ENCODE measurements around the gene NFX1. TPM values are rescaled to one million over a fixed set of nuclear protein-coding genes. Genes with fewer than 3 reads are reported as not detected.
"Not testable (repeated sequence)": the region's sequence is repeated elsewhere in the genome, so short reads cannot be mapped to it uniquely, and the experiment has no call there.

The NFX1 gene
- total and polyA plus RNA-seq, 3 donors from 2014 or later, result 30.0 to 48.6 (median 46.7) TPM

DNA sequence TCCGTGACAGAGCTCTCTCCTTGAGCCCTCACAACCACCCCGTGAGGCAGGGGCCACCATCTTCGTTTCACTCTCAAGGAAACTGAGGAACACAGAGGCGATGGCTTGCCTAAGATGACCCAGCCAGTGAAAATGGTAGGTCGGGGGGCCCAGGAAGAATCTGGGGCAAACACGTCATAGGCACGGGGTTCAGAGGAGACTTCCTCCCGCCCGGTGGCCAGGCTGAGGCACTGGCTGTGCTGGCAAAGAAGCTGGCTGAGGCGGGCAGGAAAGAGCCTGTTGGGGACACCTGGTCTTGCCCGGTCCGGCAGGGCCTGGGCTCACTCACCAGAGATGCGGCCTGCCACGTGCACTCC lies 96.3 kb downstream of the NFX1 start:
- intact Hi-C loops (cut with DNase I; ENCODE audit: low total_unique reads); H3K9me3 ChIP-seq; H3K4me3 ChIP-seq; H3K36me3 ChIP-seq (ENCODE audit: low read depth, missing control alignments); H3K27me3 ChIP-seq; DNase-seq; H3K27ac ChIP-seq: not testable (repeated sequence)
- 98 to 100% methylated on average over 6 to 14 of the region's 14 CpGs for WGBS, 2 donors
- H3K4me1 ChIP-seq, result peaks cover 12% of the 10 kb centered on the region

DNA sequence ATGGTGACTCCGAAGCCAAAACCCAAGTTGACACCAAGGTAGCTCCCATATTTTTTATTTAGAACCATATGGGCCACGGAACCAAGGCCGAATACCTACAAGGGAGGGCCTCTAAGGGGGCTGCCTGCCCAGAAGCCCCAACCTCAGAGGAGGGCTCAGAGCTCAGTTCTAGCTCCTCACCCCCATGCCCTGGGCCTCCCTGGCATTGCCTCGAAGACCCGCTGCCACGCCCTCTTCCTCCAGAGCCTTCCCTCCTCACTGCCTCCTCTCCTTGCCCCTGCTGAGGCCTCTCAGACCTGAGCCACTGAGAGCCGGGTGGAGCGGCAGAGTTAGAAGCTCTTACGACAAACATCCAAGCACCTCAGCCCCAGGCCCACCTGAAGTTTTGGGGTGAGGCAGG lies 96.7 kb downstream of the NFX1 start:
- H3K36me3 ChIP-seq (ENCODE audit: low read depth, missing control alignments), result not testable (repeated sequence)

DNA sequence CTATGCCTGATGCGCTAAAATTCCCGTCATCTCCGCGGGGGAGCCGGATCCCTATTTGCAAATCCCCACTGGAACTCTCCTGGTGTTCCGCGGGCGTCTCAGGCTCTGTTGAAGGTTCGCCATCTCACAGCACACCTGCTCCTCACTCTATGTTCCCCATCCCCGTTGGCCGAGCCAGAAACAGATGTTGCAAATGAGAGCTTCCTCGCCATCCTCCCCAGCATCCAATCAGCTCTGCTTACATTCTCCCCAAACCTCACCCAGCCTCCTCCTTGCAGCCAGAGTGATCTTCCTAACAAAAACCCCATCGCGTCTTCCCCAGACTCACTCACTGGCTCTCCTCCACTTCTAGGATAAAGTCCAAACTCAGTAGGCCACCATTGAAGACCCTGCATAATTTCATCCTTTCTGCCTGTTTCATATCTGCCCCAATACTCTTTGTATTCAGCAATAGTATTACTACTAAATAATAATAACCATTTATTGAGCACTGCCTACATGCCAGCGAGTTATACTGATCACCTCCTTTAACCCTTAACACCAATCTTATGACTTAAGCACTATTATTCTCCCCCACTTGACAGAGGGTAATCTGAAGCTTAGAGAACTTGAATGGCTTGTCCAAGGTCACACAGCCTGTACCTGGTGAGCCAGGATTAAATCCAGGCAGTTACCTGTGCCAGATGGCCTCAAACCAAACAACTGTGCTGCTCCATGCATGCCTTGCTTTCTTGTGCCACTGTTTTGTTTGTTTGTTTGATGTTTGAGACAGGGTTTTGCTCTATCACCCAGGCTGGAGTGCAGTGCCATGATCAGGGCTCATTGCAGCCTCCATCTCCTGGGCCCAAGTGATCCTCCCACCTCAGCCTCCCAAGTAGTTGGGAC lies 98.0 kb downstream of the NFX1 start:
- intact Hi-C loops (cut with DNase I; ENCODE audit: low total_unique reads), result no loop called here
- DNase-seq, result no peak
- Histone ChIP-seq H3K27me3 (no peaks in the 10 kb centered on the region), H3K9me3 (no peaks in the 10 kb centered on the region), H3K4me1 (peaks cover 19% of the 10 kb centered on the region), H3K36me3 (ENCODE audit: low read depth, missing control alignments) (no peaks in the 10 kb centered on the region), H3K4me3 (no peak overlapping the region), H3K27ac (no peak overlapping the region)
- WGBS, 2 donors, result 64 to 79% methylated on average over 15 of the region's 15 CpGs
- TF ChIP-seq, protein P1, sequence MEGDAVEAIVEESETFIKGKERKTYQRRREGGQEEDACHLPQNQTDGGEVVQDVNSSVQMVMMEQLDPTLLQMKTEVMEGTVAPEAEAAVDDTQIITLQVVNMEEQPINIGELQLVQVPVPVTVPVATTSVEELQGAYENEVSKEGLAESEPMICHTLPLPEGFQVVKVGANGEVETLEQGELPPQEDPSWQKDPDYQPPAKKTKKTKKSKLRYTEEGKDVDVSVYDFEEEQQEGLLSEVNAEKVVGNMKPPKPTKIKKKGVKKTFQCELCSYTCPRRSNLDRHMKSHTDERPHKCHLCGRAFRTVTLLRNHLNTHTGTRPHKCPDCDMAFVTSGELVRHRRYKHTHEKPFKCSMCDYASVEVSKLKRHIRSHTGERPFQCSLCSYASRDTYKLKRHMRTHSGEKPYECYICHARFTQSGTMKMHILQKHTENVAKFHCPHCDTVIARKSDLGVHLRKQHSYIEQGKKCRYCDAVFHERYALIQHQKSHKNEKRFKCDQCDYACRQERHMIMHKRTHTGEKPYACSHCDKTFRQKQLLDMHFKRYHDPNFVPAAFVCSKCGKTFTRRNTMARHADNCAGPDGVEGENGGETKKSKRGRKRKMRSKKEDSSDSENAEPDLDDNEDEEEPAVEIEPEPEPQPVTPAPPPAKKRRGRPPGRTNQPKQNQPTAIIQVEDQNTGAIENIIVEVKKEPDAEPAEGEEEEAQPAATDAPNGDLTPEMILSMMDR (IDR thresholded peaks at IDR 0.05), result no peak
- TF ChIP-seq POLR2A (IDR thresholded peaks at IDR 0.05), result no peak

More for the DNA sequence above, 96.7 kb downstream of the NFX1 start:
- H3K27me3 ChIP-seq; H3K27ac ChIP-seq; intact Hi-C loops (cut with DNase I; ENCODE audit: low total_unique reads); H3K4me3 ChIP-seq; H3K9me3 ChIP-seq; DNase-seq: not testable (repeated sequence)
- WGBS, 2 donors, result 84 to 86% methylated on average over 6 to 9 of the region's 9 CpGs
- H3K4me1 ChIP-seq, result peaks cover 15% of the 10 kb centered on the region

DNA sequence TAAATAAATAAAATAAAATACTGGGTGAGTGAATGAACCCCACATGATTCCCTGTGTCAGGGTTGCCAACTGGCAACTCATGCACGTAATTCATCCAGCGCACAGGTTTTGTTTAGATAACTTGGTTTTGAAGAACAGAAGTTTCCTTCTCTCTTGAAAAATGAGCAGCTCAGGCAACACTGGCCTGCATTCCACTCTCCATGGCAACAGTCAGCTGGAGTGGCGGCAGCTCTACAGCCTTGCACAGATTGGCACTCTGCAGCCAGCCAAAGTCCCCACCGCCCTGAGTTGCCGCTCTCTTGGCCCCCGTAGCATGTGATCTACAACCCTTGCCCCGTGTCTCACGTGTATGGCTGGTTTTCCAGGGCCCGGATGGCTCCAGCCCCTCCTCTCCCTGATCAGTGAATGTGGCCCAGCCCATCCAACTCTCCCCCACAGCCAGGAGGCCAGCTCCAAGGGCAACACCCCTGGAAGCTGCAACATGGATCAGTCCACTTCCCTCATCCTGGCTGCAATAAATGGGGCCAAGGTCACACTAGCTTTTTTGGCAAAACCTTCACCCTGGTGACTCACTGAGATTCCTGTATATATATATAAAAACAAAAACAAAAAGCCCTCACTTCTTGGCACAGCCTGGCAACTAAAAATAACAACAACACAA lies 100.9 kb downstream of the NFX1 start:
- H3K36me3 ChIP-seq (ENCODE audit: low read depth, missing control alignments); H3K9me3 ChIP-seq; H3K4me3 ChIP-seq; intact Hi-C loops (cut with DNase I; ENCODE audit: low total_unique reads); H3K27me3 ChIP-seq: not testable (repeated sequence)
- peak; percentile 84 for DNase-seq
- peak overlapping the region; percentile 62 to 65 for H3K27ac ChIP-seq
- H3K4me1 ChIP-seq, result peaks cover 24% of the 10 kb centered on the region
- 23 to 44% methylated on average over 2 to 9 of the region's 9 CpGs for WGBS, 2 donors

DNA sequence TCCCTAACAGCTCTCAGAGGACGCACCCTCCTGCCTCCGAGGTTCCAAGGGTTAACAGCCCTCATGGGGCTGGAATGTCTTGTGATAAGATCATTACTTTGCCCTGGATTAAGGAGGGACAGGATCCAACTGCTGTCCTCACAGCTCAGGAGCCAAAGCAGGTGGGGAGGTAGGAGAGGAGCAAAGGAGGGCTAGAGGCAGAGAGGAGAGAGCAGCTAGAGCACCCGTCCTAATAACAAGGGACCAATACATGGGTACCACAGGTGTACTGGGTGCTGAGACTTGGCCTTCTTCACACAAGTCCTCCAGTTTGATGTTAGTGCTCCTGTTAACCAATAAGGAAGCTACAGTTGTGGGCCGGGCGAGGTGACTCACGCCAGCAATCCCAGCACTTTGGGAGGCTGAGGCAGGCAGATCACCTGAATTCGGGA lies 102.3 kb downstream of the NFX1 start:
- intact Hi-C loops (cut with DNase I; ENCODE audit: low total_unique reads); H3K27me3 ChIP-seq; DNase-seq; H3K36me3 ChIP-seq (ENCODE audit: low read depth, missing control alignments); H3K27ac ChIP-seq; H3K9me3 ChIP-seq; H3K4me3 ChIP-seq: not testable (repeated sequence)
- peaks cover 24% of the 10 kb centered on the region for H3K4me1 ChIP-seq
- 58 to 84% methylated on average over 7 of the region's 7 CpGs for WGBS, 2 donors

DNA sequence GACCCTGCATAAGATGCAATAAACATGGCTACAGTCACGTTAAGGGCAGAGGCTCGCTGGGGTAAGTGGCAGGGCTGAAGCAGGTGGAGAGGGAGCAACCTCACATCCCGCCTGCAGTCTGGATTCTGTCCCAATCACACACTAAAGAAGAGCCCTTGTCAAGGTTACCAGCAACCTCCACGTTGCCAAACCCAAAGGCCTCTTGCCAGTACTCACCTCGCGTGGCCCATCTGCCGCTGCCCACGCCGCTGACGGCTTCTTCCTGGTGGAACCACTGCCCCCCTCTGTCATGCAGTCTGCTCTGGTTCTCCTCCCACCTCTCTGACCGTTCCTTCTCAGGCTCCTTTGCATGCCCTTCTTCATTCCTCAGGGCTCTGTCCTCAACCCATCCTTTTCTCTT lies 103.3 kb downstream of the NFX1 start:
- H3K27ac ChIP-seq, result no peak overlapping the region
- intact Hi-C loops (cut with DNase I; ENCODE audit: low total_unique reads), result no loop called here
- no peak for TF ChIP-seq POLR2A (IDR thresholded peaks at IDR 0.05)
- H3K27me3 ChIP-seq, result no peaks in the 10 kb centered on the region
- no peaks in the 10 kb centered on the region for H3K9me3 ChIP-seq
- no peaks in the 10 kb centered on the region for H3K36me3 ChIP-seq (ENCODE audit: low read depth, missing control alignments)
- no peak overlapping the region for H3K4me3 ChIP-seq
- 57 to 63% methylated on average over 9 to 11 of the region's 11 CpGs for WGBS, 2 donors
- H3K4me1 ChIP-seq, result peaks cover 20% of the 10 kb centered on the region
- peak; percentile 58 for DNase-seq

DNA sequence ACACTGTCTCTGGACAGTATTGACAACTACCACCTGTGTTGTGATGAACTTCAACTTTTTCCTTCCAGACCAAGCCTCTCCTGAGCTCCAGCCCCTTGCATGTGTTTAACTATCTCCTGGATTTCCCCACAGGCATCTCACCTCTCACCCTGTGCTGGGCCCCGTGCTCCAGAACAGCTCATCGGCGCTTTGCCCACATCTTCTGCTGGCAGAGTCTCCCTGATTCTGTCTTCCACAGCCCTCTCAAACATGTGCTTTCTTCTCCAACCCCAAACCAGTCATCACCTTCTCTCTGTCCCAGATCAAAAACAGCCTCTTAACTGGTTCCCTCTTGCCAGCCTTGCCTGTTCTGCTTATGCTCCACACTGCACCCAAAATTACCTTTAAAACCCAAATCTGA lies 103.7 kb downstream of the NFX1 start:
- H3K27me3 ChIP-seq, H3K27ac ChIP-seq: not testable (repeated sequence)

DNA sequence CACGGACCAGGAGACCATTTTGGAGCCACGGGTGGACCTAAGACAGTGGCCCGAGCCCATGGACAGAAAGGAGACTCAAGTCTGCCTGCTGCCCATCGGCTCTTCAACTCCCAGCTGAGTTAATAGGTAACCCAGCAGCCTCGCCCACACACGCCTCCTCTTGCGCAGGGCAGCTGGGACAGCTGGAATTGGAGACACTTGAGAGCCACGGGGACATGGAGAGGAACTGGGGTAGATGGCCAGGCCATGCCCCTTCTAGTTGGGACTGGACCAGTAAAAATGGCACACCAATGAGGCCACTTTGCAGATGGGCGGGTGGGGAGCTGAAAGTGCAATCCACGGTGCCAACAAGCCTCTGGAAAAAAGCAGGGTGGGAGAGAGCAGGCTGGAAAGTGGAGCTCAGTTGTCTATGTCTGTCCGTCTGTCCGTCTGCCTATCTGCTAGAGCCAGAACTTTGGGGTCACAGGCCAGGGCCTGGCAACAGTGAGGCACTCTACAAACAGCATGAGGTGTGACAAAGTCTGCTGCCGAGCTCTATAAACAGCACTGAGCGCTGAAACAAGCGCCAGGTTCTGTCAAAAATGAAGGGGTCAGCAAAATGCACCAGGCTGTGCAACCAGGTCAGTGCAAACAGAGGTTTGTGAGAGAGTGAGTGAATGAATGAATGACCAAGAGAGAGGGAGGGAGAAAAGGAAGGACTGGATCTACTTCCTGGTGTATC lies 105.0 kb downstream of the NFX1 start:
- H3K27me3 ChIP-seq; H3K36me3 ChIP-seq (ENCODE audit: low read depth, missing control alignments); DNase-seq; H3K27ac ChIP-seq; H3K4me3 ChIP-seq; H3K9me3 ChIP-seq; intact Hi-C loops (cut with DNase I; ENCODE audit: low total_unique reads): not testable (repeated sequence)
- WGBS, 2 donors, result 91 to 94% methylated on average over 11 to 15 of the region's 15 CpGs
- peaks cover 20% of the 10 kb centered on the region for H3K4me1 ChIP-seq

More for the DNA sequence above, 103.7 kb downstream of the NFX1 start:
- H3K4me3 ChIP-seq; H3K36me3 ChIP-seq (ENCODE audit: low read depth, missing control alignments); intact Hi-C loops (cut with DNase I; ENCODE audit: low total_unique reads); DNase-seq; H3K9me3 ChIP-seq: not testable (repeated sequence)
- 72 to 79% methylated on average over 3 of the region's 3 CpGs for WGBS, 2 donors
- peaks cover 20% of the 10 kb centered on the region for H3K4me1 ChIP-seq

DNA sequence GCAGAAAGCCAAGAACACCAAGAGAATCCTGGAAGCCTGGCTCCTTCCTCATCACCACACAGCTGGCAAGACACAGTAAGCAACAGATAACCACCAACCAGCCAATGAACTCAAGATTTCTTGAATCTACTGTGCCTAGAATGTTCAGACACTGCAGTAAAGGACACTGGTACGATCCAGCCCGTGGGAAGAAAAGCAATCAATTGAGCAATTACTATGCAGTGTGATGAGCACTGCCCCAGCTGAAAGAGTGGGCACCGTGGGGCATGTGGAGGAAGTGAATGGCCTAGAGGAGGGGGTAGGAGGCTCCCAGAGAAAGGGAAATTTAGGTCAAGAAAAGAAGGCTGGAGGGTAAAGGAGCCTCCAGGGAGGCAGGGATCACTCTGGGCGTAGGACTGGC lies 107.5 kb downstream of the NFX1 start:
- H3K27me3 ChIP-seq; H3K36me3 ChIP-seq (ENCODE audit: low read depth, missing control alignments); H3K27ac ChIP-seq; H3K4me3 ChIP-seq; intact Hi-C loops (cut with DNase I; ENCODE audit: low total_unique reads); H3K9me3 ChIP-seq; DNase-seq: not testable (repeated sequence)
- WGBS, 2 donors, result 75 to 78% methylated on average over 2 to 3 of the region's 4 CpGs
- peaks cover 17% of the 10 kb centered on the region for H3K4me1 ChIP-seq

DNA sequence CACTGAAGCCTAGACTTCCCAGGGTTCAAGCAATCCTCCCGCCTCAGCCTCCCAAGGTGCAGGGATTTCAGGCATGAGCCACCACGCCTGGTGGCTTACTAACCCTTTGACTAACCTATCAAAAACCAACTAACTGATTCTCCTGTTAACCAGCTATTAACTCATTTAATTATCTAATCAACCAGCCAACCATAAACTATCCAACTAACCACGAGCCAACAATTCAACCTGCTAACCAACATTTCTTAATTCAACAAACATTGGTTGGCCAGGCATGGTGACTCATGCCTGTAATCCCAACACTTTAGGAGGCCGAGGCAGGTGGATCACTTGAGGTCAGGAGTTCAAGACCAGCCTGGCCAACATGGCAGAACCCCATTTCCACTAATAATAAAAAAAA lies 108.7 kb downstream of the NFX1 start:
- H3K4me1 ChIP-seq, result peaks cover 18% of the 10 kb centered on the region
- intact Hi-C loops (cut with DNase I; ENCODE audit: low total_unique reads), result not testable (repeated sequence)

More for the DNA sequence above, 108.7 kb downstream of the NFX1 start:
- 88 to 97% methylated on average over 4 of the region's 4 CpGs for WGBS, 2 donors
- H3K27me3 ChIP-seq; H3K9me3 ChIP-seq; H3K4me3 ChIP-seq; H3K27ac ChIP-seq; H3K36me3 ChIP-seq (ENCODE audit: low read depth, missing control alignments); DNase-seq: not testable (repeated sequence)

All from testis (tissue), 3 donors.